Vagina (tissue), 2 donors: Measurements from ENCODE around the gene SCG2. TPM values are rescaled to one million over a fixed set of nuclear protein-coding genes. Genes with fewer than 3 reads are reported as not detected.

Experiments
- DNase-seq, 2 donors: peaks; one replicate each; pipeline ENCODE4 v3.0.0-alpha.2; 2017; ENCODE audit errors: extremely low spot score in 2 of 2
- H3K27ac ChIP-seq: fragments of 200-600 bp; sonication (generic); one replicate; pipeline ENCODE4 v1.5.1; 2019
- H3K27me3 ChIP-seq: fragments of 200-600 bp; sonication (generic); one replicate; pipeline ENCODE4 v1.5.1; 2019
- H3K36me3 ChIP-seq, 2 donors: fragments of 200-600 bp; sonication (generic); one replicate each; pipeline ENCODE4 v1.5.1; 2017 to 2019
- H3K4me1 ChIP-seq: fragments of 200-600 bp; sonication (generic); one replicate; pipeline ENCODE4 v1.5.1; 2019
- H3K4me3 ChIP-seq, 2 donors: fragments of 200-600 bp; sonication (generic); 1 replicate in 1 of 2; 2 replicates in 1 of 2; pipeline ENCODE4 v1.5.1; 2016 to 2019
- H3K9me3 ChIP-seq: fragments of 200-600 bp; sonication (generic); one replicate; pipeline ENCODE4 v1.5.1; 2019
- CTCF ChIP-seq, 3 experiments: fragments of 450-650 bp in 2 of 3; fragments of 200-600 bp in 1 of 3; sonication (generic) in 1 of 3; IDR thresholded peaks; one replicate each; pipeline ENCODE4 v1.5.1; 2017 to 2019; ENCODE audit warnings: antibody characterized with exemption in 3 of 3, mild to moderate bottlenecking in 2 of 3, moderate library complexity in 2 of 3
- POLR2A ChIP-seq, 2 donors: fragments of 450-650 bp; IDR thresholded peaks; one replicate each; pipeline ENCODE4 v1.6.1; 2017; ENCODE audit warnings: antibody characterized with exemption in 2 of 2, mild to moderate bottlenecking in 2 of 2, moderate library complexity in 2 of 2
- POLR2AphosphoS5 ChIP-seq, 2 donors: sonication (generic); formaldehyde crosslinking; IDR thresholded peaks; one replicate each; pipeline ENCODE4 v1.9.0; 2017; ENCODE audit warnings: antibody characterized with exemption in 2 of 2, mild to moderate bottlenecking in 2 of 2, low read depth in 1 of 2; ENCODE audit not compliant: insufficient read depth in 1 of 2
- intact Hi-C: fragments of 100-400 bp; cut with DNase I; formaldehyde crosslinking; loops from one replicate; pipeline ENCODE4 v1.15.1; 2023
- total RNA-seq: library from RNA; depleted of rRNA; stranded (reverse); fragments of >200 nt; gene quantifications from one replicate; pipeline ENCODE4 v1.2.3, GENCODE V29; 2016

SCG2 gene
- total RNA-seq, 1 donor from 2014 or later: 13.3 TPM

- DNase-seq: no peak
- H3K4me1 ChIP-seq: no peaks in the 10 kb centered on the region
- intact Hi-C loops: no loop called here
- no peaks in the 10 kb centered on the region for H3K9me3 ChIP-seq
- no peaks in the 10 kb centered on the region for H3K36me3 ChIP-seq
- H3K4me3 ChIP-seq: no peak overlapping the region
- no peaks in the 10 kb centered on the region for H3K27me3 ChIP-seq
- TF ChIP-seq POLR2A (IDR thresholded peaks at IDR 0.05) (no peak), CTCF (IDR thresholded peaks at IDR 0.05) (no peak), POLR2AphosphoS5 (IDR thresholded peaks at IDR 0.05; ENCODE audit: insufficient read depth in 1 of 2, low read depth in 1 of 2) (no peak)
- H3K27ac ChIP-seq: no peak overlapping the region
These were observed 8.9 kb upstream of the SCG2 start for GRCh38 chr2:223611061-223611460.

GRCh38 chr2:223607476-223607875 lies 5.3 kb upstream of the SCG2 start:
- intact Hi-C loops: no loop called here
- DNase-seq: no peak
- TF ChIP-seq POLR2AphosphoS5 (IDR thresholded peaks at IDR 0.05; ENCODE audit: insufficient read depth in 1 of 2, low read depth in 1 of 2): no peak
- TF ChIP-seq CTCF (IDR thresholded peaks at IDR 0.05): no peak
- TF ChIP-seq POLR2A (IDR thresholded peaks at IDR 0.05): no peak
- Histone ChIP-seq H3K36me3 (no peaks in the 10 kb centered on the region), H3K4me1 (no peaks in the 10 kb centered on the region), H3K27ac (no peak overlapping the region), H3K27me3 (no peaks in the 10 kb centered on the region), H3K9me3 (no peaks in the 10 kb centered on the region), H3K4me3 (no peak overlapping the region)

- Histone ChIP-seq H3K4me3 (no peak overlapping the region), H3K36me3 (no peaks in the 10 kb centered on the region), H3K27ac (no peak overlapping the region), H3K9me3 (no peaks in the 10 kb centered on the region), H3K27me3 (no peaks in the 10 kb centered on the region), H3K4me1 (no peaks in the 10 kb centered on the region)
- TF ChIP-seq POLR2A (IDR thresholded peaks at IDR 0.05) (no peak), CTCF (IDR thresholded peaks at IDR 0.05) (no peak), POLR2AphosphoS5 (IDR thresholded peaks at IDR 0.05; ENCODE audit: insufficient read depth in 1 of 2, low read depth in 1 of 2) (no peak)
- intact Hi-C loops: no loop called here
- DNase-seq: no peak
These were observed 4.8 kb upstream of the SCG2 start for GRCh38 chr2:223606946-223607345.

- Histone ChIP-seq H3K4me1 (no peaks in the 10 kb centered on the region), H3K9me3 (no peaks in the 10 kb centered on the region), H3K27me3 (no peaks in the 10 kb centered on the region), H3K36me3 (no peaks in the 10 kb centered on the region), H3K4me3 (no peak overlapping the region), H3K27ac (no peak overlapping the region)
- intact Hi-C loops: no loop called here
- DNase-seq: no peak
- TF ChIP-seq CTCF (IDR thresholded peaks at IDR 0.05) (no peak), POLR2AphosphoS5 (IDR thresholded peaks at IDR 0.05; ENCODE audit: insufficient read depth in 1 of 2, low read depth in 1 of 2) (no peak), POLR2A (IDR thresholded peaks at IDR 0.05) (no peak)
These were observed 2.1 kb upstream of the SCG2 start for GRCh38 chr2:223604231-223604630.

GRCh38 chr2:223602972-223603371 lies 811 bp upstream of the SCG2 start:
- Histone ChIP-seq H3K27ac (no peak overlapping the region), H3K9me3 (no peaks in the 10 kb centered on the region), H3K4me1 (no peaks in the 10 kb centered on the region), H3K27me3 (no peaks in the 10 kb centered on the region), H3K36me3 (no peaks in the 10 kb centered on the region), H3K4me3 (no peak overlapping the region)
- intact Hi-C loops: no loop called here
- DNase-seq: no peak
- TF ChIP-seq POLR2AphosphoS5 (IDR thresholded peaks at IDR 0.05; ENCODE audit: insufficient read depth in 1 of 2, low read depth in 1 of 2): no peak
- no peak for TF ChIP-seq POLR2A (IDR thresholded peaks at IDR 0.05)
- no peak for TF ChIP-seq CTCF (IDR thresholded peaks at IDR 0.05)
